Pancreas (tissue), 10 donors: Measurements from ENCODE around the gene AIF1L. TPM values are rescaled to one million over a fixed set of nuclear protein-coding genes. Genes with fewer than 3 reads are reported as not detected.

Experiments
- ATAC-seq, 4 donors: fragments of 200-7000 bp; cut with Tn5 transposase; one replicate each; pipeline versions ENCODE4 v1.8.0 to v1.9.1; 2020; ENCODE audit warnings: mild to moderate bottlenecking in 4 of 4, moderate library complexity in 4 of 4
- DNase-seq, 6 donors: peaks; one replicate each; pipeline ENCODE4 v3.0.0-alpha.2; 2020
- FAIRE-seq: peaks from 2 replicates; lab custom pipeline; 2012; peaks lifted over from hg19 to GRCh38; lab: Jason Lieb, UNC
- H3K27ac ChIP-seq, 4 donors: fragments of 200-600 bp; sonication (generic); 1 replicate in 3 of 4; 2 replicates in 1 of 4; pipeline versions ENCODE4 v1.5.0 to v1.8.0; 2020
- H3K27me3 ChIP-seq, 4 donors: fragments of 200-600 bp; one replicate each; pipeline ENCODE4 v1.8.0; 2021
- H3K36me3 ChIP-seq, 3 donors: fragments of 200-600 bp; sonication (generic) in 1 of 3; one replicate each; pipeline versions ENCODE4 v1.5.0 to v1.8.0; 2020 to 2021
- H3K4me1 ChIP-seq, 3 donors: fragments of 200-600 bp; one replicate each; pipeline ENCODE4 v1.8.0; 2021
- H3K4me3 ChIP-seq, 4 donors: fragments of 200-600 bp; sonication (generic) in 2 of 4; one replicate each; pipeline versions ENCODE4 v1.5.0 to v1.8.0; 2020 to 2021
- H3K9me3 ChIP-seq, 4 donors: fragments of 200-600 bp; one replicate each; pipeline ENCODE4 v1.8.0; 2021
- WGBS, 2 donors: extraction: QIAGEN DNeasy Blood & Tissue Kit; methylation state at CpG; one replicate each; pipeline ENCODE4 v1.1.7; 2013; 5-methylcytosine and 5-hydroxymethylcytosine counted together
- intact Hi-C, 3 donors: fragments of 100-400 bp; cut with DNase I; formaldehyde crosslinking; loops; one replicate each; pipeline versions ENCODE4 v1.11.1 to v1.14.2; 2022
- polyA plus RNA-seq, 2 donors: library from polyadenylated mRNA; stranded (reverse); fragments of 200-250 nt; gene quantifications; one replicate each; pipeline ENCODE4 v1.2.3, GENCODE V29; 2013
- total RNA-seq, 6 donors: library from RNA; stranded (reverse); fragmentation: NEBNext Ultra II Directional in 4 of 6; extraction: Animal tissue kit (Norgen Biotek cat#: 25700) in 4 of 6; gene quantifications; one replicate each; pipeline versions ENCODE4 v1.2.1 to v1.2.4, GENCODE V29; 2021 to 2023
- TF ChIP-seq, protein P1 (sequence below), 4 donors: fragments of 200-600 bp; sonication (generic) in 3 of 4; IDR thresholded peaks; one replicate each; pipeline versions ENCODE4 v1.5.0 to v1.8.0; 2021; ENCODE audit warnings: antibody characterized with exemption in 4 of 4
- donor health status: healthy with polysubstance abuse.
- donor health status: DM: no; HTN: no; CAD: no; lungs with moderate emphysema.
- donor health status: DM: no; HTN: no; CAD: no.
- donor health status: control.
- donor health status: control.
- donor health status: Bipolar disorder and iron deficiency.
- donor health status: DM: yes; HTN: yes; CAD: no.
- donor health status: DM: no; HTN: no; CAD: no.
- donor health status: DM: no; HTN: no; CAD: no.
- donor health status: DM: yes; HTN: yes; CAD: no.

AIF1L gene
- total and polyA plus RNA-seq, 8 donors: 2.4 to 5.0 (median 4.1) TPM

DNA sequence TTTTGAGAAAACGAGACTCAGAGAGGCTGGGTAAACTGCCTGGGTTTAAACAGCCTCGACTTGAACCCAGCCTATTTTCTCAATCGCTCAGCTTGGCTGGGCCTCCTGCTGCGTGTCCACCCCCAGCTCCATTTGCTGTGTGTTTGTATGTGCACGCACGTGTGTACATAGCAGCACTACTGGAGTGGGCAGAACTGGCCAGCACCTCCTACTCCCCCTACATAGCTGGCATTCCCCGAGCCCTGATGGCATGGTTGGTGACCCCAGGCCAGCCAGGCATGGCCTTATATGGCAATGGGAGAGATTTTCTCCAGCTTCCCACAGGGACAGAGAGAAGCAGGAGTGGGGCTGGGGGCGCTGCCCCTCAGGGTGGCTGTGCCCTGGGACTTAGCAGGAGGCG is 4.1 kb downstream of the AIF1L start:
- H3K27ac ChIP-seq: no peak overlapping the region
- no peaks in the 10 kb centered on the region for H3K27me3 ChIP-seq
- no peak for FAIRE-seq
- no peaks in the 10 kb centered on the region for H3K36me3 ChIP-seq
- no peaks in the 10 kb centered on the region for H3K4me1 ChIP-seq
- WGBS, 2 donors: 87 to 88% methylated on average over 9 of the region's 9 CpGs
- TF ChIP-seq, protein P1, sequence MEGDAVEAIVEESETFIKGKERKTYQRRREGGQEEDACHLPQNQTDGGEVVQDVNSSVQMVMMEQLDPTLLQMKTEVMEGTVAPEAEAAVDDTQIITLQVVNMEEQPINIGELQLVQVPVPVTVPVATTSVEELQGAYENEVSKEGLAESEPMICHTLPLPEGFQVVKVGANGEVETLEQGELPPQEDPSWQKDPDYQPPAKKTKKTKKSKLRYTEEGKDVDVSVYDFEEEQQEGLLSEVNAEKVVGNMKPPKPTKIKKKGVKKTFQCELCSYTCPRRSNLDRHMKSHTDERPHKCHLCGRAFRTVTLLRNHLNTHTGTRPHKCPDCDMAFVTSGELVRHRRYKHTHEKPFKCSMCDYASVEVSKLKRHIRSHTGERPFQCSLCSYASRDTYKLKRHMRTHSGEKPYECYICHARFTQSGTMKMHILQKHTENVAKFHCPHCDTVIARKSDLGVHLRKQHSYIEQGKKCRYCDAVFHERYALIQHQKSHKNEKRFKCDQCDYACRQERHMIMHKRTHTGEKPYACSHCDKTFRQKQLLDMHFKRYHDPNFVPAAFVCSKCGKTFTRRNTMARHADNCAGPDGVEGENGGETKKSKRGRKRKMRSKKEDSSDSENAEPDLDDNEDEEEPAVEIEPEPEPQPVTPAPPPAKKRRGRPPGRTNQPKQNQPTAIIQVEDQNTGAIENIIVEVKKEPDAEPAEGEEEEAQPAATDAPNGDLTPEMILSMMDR (IDR thresholded peaks at IDR 0.05): no peak
- H3K4me3 ChIP-seq: no peak overlapping the region
- intact Hi-C loops: no loop called here
- DNase-seq: no peak
- no peak for ATAC-seq
- H3K9me3 ChIP-seq: no peaks in the 10 kb centered on the region

- H3K4me1 ChIP-seq: no peaks in the 10 kb centered on the region
- H3K9me3 ChIP-seq: no peaks in the 10 kb centered on the region
- FAIRE-seq (no peak), ATAC-seq (no peak), DNase-seq (no peak)
- no peak overlapping the region for H3K27ac ChIP-seq
- 84 to 88% methylated on average over 11 of the region's 11 CpGs for WGBS, 2 donors
- H3K27me3 ChIP-seq: no peaks in the 10 kb centered on the region
- TF ChIP-seq, protein P1 (IDR thresholded peaks at IDR 0.05): no peak
- H3K4me3 ChIP-seq: no peak overlapping the region
- intact Hi-C loops: no loop called here
- no peaks in the 10 kb centered on the region for H3K36me3 ChIP-seq
Measured at GRCh38 chr9:131101207-131101964, 5.1 kb downstream of the AIF1L start.

DNA sequence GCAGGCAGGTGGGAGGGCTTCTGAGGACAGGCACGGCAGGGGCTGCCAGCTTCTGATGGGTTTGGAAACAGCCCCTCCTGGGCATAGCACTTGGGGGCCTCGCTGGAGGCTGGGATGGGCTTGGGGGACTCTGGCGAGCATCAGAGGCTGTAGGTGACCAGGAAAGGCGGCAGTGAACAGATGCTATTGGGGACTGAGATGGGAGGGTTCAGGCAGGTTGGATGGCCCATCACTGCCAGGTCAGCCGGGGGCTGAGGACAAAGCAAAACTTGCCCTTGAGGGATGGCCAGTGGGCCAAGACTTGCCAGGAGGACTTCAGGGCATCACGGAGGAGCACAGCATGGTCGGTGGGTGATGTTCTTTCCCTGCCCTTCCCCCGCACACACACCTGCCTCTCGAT is 6.7 kb downstream of the AIF1L start:
- ATAC-seq (no peak), DNase-seq (no peak), FAIRE-seq (no peak)
- intact Hi-C loops: no loop called here
- no peaks in the 10 kb centered on the region for H3K36me3 ChIP-seq
- TF ChIP-seq, protein P1 (IDR thresholded peaks at IDR 0.05): no peak
- H3K4me3 ChIP-seq: no peak overlapping the region
- no peak overlapping the region for H3K27ac ChIP-seq
- H3K4me1 ChIP-seq: no peaks in the 10 kb centered on the region
- H3K9me3 ChIP-seq: no peaks in the 10 kb centered on the region
- WGBS, 2 donors: 78 to 81% methylated on average over 9 of the region's 9 CpGs
- no peaks in the 10 kb centered on the region for H3K27me3 ChIP-seq

DNA sequence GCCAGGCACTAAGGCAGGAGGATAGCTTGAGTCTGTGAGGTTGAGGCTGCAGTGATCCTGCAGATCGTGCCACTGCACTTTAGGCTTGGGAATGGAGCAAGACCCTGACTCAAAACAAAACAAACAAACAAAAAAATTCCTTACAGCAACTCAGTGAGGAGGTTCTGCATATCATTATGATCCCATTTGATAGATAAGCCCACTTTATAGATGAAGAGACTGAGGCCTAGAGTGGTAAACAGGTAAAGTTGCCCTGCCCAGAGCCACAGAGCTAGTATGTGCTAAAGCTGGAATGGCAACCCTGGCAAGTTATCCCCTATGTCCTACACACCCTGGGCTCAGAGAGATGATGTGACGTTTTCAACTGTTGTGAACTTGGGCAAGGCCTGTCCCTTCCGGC is 7.2 kb downstream of the AIF1L start:
- DNase-seq: no peak
- intact Hi-C loops: no loop called here
- 94 to 98% methylated on average over 3 of the region's 3 CpGs for WGBS, 2 donors
- no peak for FAIRE-seq
- Histone ChIP-seq H3K36me3 (no peaks in the 10 kb centered on the region), H3K9me3 (no peaks in the 10 kb centered on the region), H3K4me3 (no peak overlapping the region), H3K27me3 (no peaks in the 10 kb centered on the region), H3K4me1 (no peaks in the 10 kb centered on the region), H3K27ac (no peak overlapping the region)
- ATAC-seq: no peak
- TF ChIP-seq, protein P1 (IDR thresholded peaks at IDR 0.05): no peak

DNA sequence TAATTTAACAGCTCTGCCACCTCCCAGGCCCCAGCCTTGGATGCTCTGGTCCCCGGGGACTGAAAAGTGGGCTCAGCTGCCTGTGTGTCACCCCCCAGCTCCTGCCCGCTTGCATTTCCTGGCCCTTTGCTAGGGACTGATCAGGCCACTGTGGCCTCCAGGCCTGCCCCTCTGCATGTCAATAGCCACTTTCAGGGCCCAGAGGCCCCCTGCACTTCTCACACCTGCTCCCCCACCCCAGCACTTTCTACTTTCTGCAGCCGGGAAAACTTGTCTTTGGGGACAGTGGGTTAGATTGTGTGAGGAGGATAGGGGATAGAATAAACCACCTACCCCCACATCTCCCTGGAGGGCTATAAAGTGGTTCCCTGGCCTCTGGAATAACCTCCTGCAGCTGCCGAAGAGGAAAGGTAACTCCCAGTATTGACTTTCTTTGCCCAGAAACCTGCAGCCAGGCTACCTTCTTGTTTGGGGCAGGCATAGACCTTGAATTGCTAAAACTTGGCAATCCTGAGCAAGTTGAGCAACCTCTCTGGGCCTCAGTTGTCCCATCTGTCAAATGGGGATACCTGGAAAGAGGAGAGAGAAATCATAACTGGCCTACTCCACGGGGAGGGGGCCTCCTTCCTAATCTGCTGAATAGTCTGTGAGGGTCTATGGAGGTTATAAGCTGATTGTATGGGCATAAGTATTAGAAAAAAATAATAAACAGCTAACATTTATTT is 7.8 kb downstream of the AIF1L start:
- FAIRE-seq: no peak
- H3K27ac ChIP-seq: no peak overlapping the region
- H3K27me3 ChIP-seq: no peaks in the 10 kb centered on the region
- TF ChIP-seq, protein P1 (IDR thresholded peaks at IDR 0.05): no peak
- no peak overlapping the region for H3K4me3 ChIP-seq
- no peaks in the 10 kb centered on the region for H3K4me1 ChIP-seq
- DNase-seq: no peak
- H3K36me3 ChIP-seq: no peaks in the 10 kb centered on the region
- H3K9me3 ChIP-seq: no peaks in the 10 kb centered on the region
- WGBS, 2 donors: 76 to 84% methylated on average over 5 of the region's 5 CpGs
- ATAC-seq: no peak
- intact Hi-C loops: no loop called here
